Spleen (tissue), 7 donors: ENCODE results near the gene NCOA3.

Source experiments
- CTCF ChIP-seq, 11 experiments: fragments of 200-600 bp in 7 of 11; fragments of 450-650 bp in 4 of 11; sonication (generic) in 4 of 11; IDR thresholded peaks in 8 of 11; conservative IDR thresholded peaks in 3 of 11; 1 replicate in 7 of 11; 2 replicates in 4 of 11; pipeline versions ENCODE4 v1.4.0 to v1.8.0; 2016 to 2021; ENCODE audit warnings: antibody characterized with exemption in 11 of 11, inconsistent platforms in 4 of 11, mild to moderate bottlenecking in 1 of 11
- POLR2A ChIP-seq, 3 donors: fragments of 450-650 bp; IDR thresholded peaks; one replicate each; pipeline ENCODE4 v1.5.1; 2017; ENCODE audit warnings: antibody characterized with exemption in 3 of 3, mild to moderate bottlenecking in 1 of 3
- donor health status: DM: no; HTN: no; CAD: no; lungs with moderate emphysema.
- donor health status: DM: no; HTN: no; CAD: no.
- donor health status: DM: no; HTN: no; CAD: no.

DNA sequence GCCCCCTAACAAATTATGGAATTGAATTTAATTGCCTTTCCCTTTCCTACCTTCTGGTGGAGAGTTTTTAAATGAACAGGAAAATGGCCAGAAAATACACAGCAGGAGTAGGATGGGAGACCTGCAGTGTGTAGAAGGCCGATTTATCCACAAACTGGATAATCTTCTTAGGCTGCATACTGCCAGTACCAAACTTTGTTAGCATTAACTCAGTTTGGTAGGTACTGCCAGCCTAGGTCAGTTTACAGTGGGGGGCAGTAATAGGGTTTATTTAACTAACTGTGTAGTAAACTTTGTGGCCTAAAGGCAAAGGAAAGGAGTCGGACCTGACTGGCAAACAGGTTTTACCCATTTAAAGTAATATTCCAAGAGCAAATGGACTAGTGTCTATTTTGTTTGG lies 4.6 kb downstream of the NCOA3 start:
- TF ChIP-seq CTCF (IDR thresholded peaks at IDR 0.05 in 8 of 11, conservative IDR thresholded peaks at IDR 0.05 in 3 of 11) (no peak), POLR2A (IDR thresholded peaks at IDR 0.05) (no peak)
